RWPE2 (cell line): Measurements from ENCODE around the gene GATAD2A.

ENCODE experiments used
- ATAC-seq: fragments of 200-7000 bp; cut with Tn5 transposase; 3 replicates; pipeline ENCODE4 v1.9.1; 2021; ENCODE audit warnings: low read depth
- DNase-seq: peaks from one replicate; pipeline ENCODE4 v3.0.0-alpha.2; 2020; ENCODE audit warnings: low spot score
- H3K27ac ChIP-seq: fragments of 450-650 bp; 2 replicates; pipeline ENCODE4 v1.5.1; 2017; ENCODE audit warnings: mild to moderate bottlenecking; ENCODE audit not compliant: poor library complexity, severe bottlenecking
- H3K27me3 ChIP-seq: fragments of 250-450 bp; sonication (Bioruptor Pico); 2 replicates; pipeline ENCODE4 v1.5.1; 2021; ENCODE audit warnings: mild to moderate bottlenecking, moderate library complexity; ENCODE audit not compliant: insufficient read depth, poor library complexity, severe bottlenecking
- H3K36me3 ChIP-seq: fragments of 250-450 bp; sonication (Bioruptor Pico); 2 replicates; pipeline ENCODE4 v1.5.1; 2020; ENCODE audit warnings: low read depth, mild to moderate bottlenecking, moderate library complexity
- H3K4me1 ChIP-seq: fragments of 250-450 bp; sonication (Bioruptor Pico); 2 replicates; pipeline ENCODE4 v1.5.1; 2021; ENCODE audit warnings: mild to moderate bottlenecking, moderate library complexity; ENCODE audit not compliant: insufficient read depth, poor library complexity, severe bottlenecking
- H3K4me3 ChIP-seq: fragments of 250-450 bp; sonication (Bioruptor Pico); 2 replicates; pipeline ENCODE4 v1.5.1; 2021; ENCODE audit warnings: mild to moderate bottlenecking, moderate library complexity; ENCODE audit not compliant: severe bottlenecking
- H3K9me3 ChIP-seq: fragments of 250-450 bp; sonication (Bioruptor Pico); 2 replicates; pipeline ENCODE4 v1.5.1; 2021; ENCODE audit warnings: mild to moderate bottlenecking, moderate library complexity; ENCODE audit not compliant: severe bottlenecking
- CTCF ChIP-seq: fragments of 450-650 bp; IDR thresholded peaks from one replicate; pipeline ENCODE4 v1.5.1; 2017; ENCODE audit warnings: mild to moderate bottlenecking, moderate library complexity; ENCODE audit not compliant: poor library complexity, severe bottlenecking

Gene GATAD2A

GRCh38 chr19:19529783-19530422 is 124.4 kb downstream of the GATAD2A start:
- no peak for DNase-seq
- H3K27me3 ChIP-seq, result no peaks in the 10 kb centered on the region

GRCh38 chr19:19530423-19530804 is 124.9 kb downstream of the GATAD2A start:
- no peaks in the 10 kb centered on the region for H3K4me1 ChIP-seq
- no peak for ATAC-seq
- TF ChIP-seq CTCF, result no peak
- H3K27ac ChIP-seq, result no peak overlapping the region
- no peaks in the 10 kb centered on the region for H3K27me3 ChIP-seq
- DNase-seq, result no peak
- H3K4me3 ChIP-seq, result no peak overlapping the region
- no peaks in the 10 kb centered on the region for H3K9me3 ChIP-seq
- peaks cover 13% of the 10 kb centered on the region for H3K36me3 ChIP-seq

More at GRCh38 chr19:19529783-19530422, 124.4 kb downstream of the GATAD2A start:
- H3K4me1 ChIP-seq, result no peaks in the 10 kb centered on the region
- H3K9me3 ChIP-seq, result no peaks in the 10 kb centered on the region
- H3K36me3 ChIP-seq, result peaks cover 13% of the 10 kb centered on the region
- no peak for ATAC-seq
- H3K4me3 ChIP-seq, result no peak overlapping the region
- H3K27ac ChIP-seq, result no peak overlapping the region
- TF ChIP-seq CTCF, result no peak

- DNase-seq, result no peak
- ATAC-seq, result no peak
- Histone ChIP-seq H3K36me3 (peaks cover 13% of the 10 kb centered on the region), H3K27me3 (no peaks in the 10 kb centered on the region), H3K27ac (no peak overlapping the region), H3K9me3 (no peaks in the 10 kb centered on the region), H3K4me1 (no peaks in the 10 kb centered on the region), H3K4me3 (no peak overlapping the region)
- no peak for TF ChIP-seq CTCF
Observed at GRCh38 chr19:19530889-19531288, 125.4 kb downstream of the GATAD2A start.

GRCh38 chr19:19531951-19532805 is 126.7 kb downstream of the GATAD2A start:
- peak; percentile 94 for TF ChIP-seq CTCF
- H3K4me3 ChIP-seq, result no peak overlapping the region
- H3K36me3 ChIP-seq, result peaks cover 6% of the 10 kb centered on the region
- H3K4me1 ChIP-seq, result no peaks in the 10 kb centered on the region
- no peaks in the 10 kb centered on the region for H3K27me3 ChIP-seq
- H3K9me3 ChIP-seq, result no peaks in the 10 kb centered on the region
- peak; percentile 72 for DNase-seq
- no peak overlapping the region for H3K27ac ChIP-seq
- ATAC-seq, result peak; percentile 64
